ENCODE data around the gene MTM1.
A peak's percentile ranks its signal among the peaks of the same experiment; 100 is the strongest.

The MTM1 gene

GRCh38 chrX:150548251-150548650 lies 20.2 kb upstream of the MTM1 start:
- no peak for FAIRE-seq
- DNase-seq (ENCODE audit: insufficient read length, low spot score): no peak

- FAIRE-seq (no peak), DNase-seq (ENCODE audit: insufficient read length, low spot score) (no peak)
Measured at GRCh38 chrX:150548684-150549083, 19.7 kb upstream of the MTM1 start.

- no peak for DNase-seq (ENCODE audit: insufficient read length, low spot score)
- no peak for FAIRE-seq
Measured at GRCh38 chrX:150551963-150552362, 16.5 kb upstream of the MTM1 start.

- FAIRE-seq (no peak), DNase-seq (ENCODE audit: insufficient read length, low spot score) (no peak)
Measured at GRCh38 chrX:150558424-150558823, 10.0 kb upstream of the MTM1 start.

GRCh38 chrX:150564838-150565237 lies 3.6 kb upstream of the MTM1 start:
- DNase-seq (ENCODE audit: insufficient read length, low spot score): no peak
- no peak for FAIRE-seq

- FAIRE-seq: no peak
- no peak for DNase-seq (ENCODE audit: insufficient read length, low spot score)
Measured at GRCh38 chrX:150565551-150565950, 2.9 kb upstream of the MTM1 start.

GRCh38 chrX:150566734-150567182 lies 1.7 kb upstream of the MTM1 start:
- FAIRE-seq: no peak
- no peak for DNase-seq (ENCODE audit: insufficient read length, low spot score)

GRCh38 chrX:150567645-150568319 lies 639 bp upstream of the MTM1 start:
- DNase-seq (ENCODE audit: insufficient read length, low spot score): no peak
- no peak for FAIRE-seq

GRCh38 chrX:150569155-150569477 lies 695 bp downstream of the MTM1 start:
- peak; percentile 99 for FAIRE-seq
- DNase-seq (ENCODE audit: insufficient read length, low spot score): no peak

- DNase-seq (ENCODE audit: insufficient read length, low spot score): no peak
- FAIRE-seq: peak; percentile 93
Measured at GRCh38 chrX:150570512-150570911, 2.1 kb downstream of the MTM1 start.

GRCh38 chrX:150572206-150572605 lies 3.8 kb downstream of the MTM1 start:
- DNase-seq (ENCODE audit: insufficient read length, low spot score) (no peak), FAIRE-seq (peak; percentile 64)

- no peak for FAIRE-seq
- no peak for DNase-seq (ENCODE audit: insufficient read length, low spot score)
Measured at GRCh38 chrX:150573106-150573505, 4.7 kb downstream of the MTM1 start.

- FAIRE-seq (peak; percentile 96), DNase-seq (ENCODE audit: insufficient read length, low spot score) (no peak)
Measured at GRCh38 chrX:150573702-150574101, 5.3 kb downstream of the MTM1 start.

- no peak for DNase-seq (ENCODE audit: insufficient read length, low spot score)
- peak; percentile 94 for FAIRE-seq
Measured at GRCh38 chrX:150574559-150575418, 6.4 kb downstream of the MTM1 start.

GRCh38 chrX:150575419-150575814 lies 7.0 kb downstream of the MTM1 start:
- DNase-seq (ENCODE audit: insufficient read length, low spot score): no peak
- peak; percentile 80 for FAIRE-seq

GRCh38 chrX:150577174-150577573 lies 8.8 kb downstream of the MTM1 start:
- no peak for DNase-seq (ENCODE audit: insufficient read length, low spot score)

GRCh38 chrX:150581093-150581775 lies 12.8 kb downstream of the MTM1 start:
- FAIRE-seq (no peak), DNase-seq (ENCODE audit: insufficient read length, low spot score) (no peak)

More at GRCh38 chrX:150577174-150577573, 8.8 kb downstream of the MTM1 start:
- FAIRE-seq: no peak

GRCh38 chrX:150582338-150582948 lies 14.0 kb downstream of the MTM1 start:
- peak; percentile 11 for FAIRE-seq

GRCh38 chrX:150587585-150588503 lies 19.4 kb downstream of the MTM1 start:
- FAIRE-seq (peak; percentile 76), DNase-seq (ENCODE audit: insufficient read length, low spot score) (no peak)

More at GRCh38 chrX:150582338-150582948, 14.0 kb downstream of the MTM1 start:
- no peak for DNase-seq (ENCODE audit: insufficient read length, low spot score)

- DNase-seq (ENCODE audit: insufficient read length, low spot score) (no peak), FAIRE-seq (peak; percentile 54)
Measured at GRCh38 chrX:150594584-150594983, 26.2 kb downstream of the MTM1 start.

All from GM19239 (cell line).